ELR (cell line): ENCODE data around the gene CINP.
"Not testable (repeated sequence)": the region's sequence is repeated elsewhere in the genome, so short reads cannot be mapped to it uniquely, and the experiment has no call there.

Source experiments
- DNase-seq: peaks from one replicate; pipeline ENCODE4 v3.0.0-alpha.2; 2015; ENCODE audit warnings: low read depth

The CINP gene

DNA sequence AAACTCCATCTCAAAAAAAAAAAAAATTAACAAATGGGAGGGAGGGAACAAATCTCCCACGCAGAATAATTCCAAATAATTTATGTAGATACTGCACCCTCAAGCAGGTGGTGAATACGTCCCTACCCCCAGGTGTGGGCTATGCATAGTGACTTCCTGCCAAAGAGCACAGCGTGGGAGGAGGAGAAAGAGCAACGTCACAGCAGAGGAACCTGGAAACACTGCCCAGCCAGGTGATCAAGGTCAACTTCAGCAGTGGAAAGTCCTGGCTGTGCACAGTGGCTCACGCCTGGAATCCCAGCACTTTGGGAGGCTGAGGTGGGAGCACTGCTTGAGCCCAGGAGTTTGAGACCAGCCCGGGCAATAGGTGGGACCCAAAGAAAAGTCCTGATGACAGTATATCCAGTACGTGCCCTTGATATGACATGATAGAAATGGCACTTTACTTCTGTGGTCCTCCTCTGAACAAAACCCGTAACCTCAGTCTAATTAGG is 9.5 kb downstream of the CINP start:
- DNase-seq, result no peak

DNA sequence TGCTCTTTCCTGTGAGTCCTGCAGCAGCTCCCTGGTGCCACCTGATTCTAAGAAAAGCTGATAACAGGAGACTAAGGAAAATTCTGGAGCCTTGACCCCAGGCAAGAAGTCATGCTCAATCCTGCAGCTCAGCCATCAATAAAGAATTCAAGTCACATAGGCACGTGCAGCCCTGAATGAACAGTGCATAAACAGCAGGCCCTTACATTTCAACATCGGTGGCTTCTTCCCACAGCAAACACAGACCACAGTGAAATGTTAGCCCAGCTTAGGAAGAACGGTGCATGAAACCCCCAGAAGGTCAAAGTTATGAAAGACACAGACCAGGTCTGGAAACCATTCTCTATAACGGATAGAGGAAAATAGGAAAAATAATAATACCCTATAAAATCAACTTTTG is 10.5 kb downstream of the CINP start:
- no peak for DNase-seq

GRCh38 chr14:102351593-102351992 is 11.1 kb downstream of the CINP start:
- DNase-seq, result not testable (repeated sequence)

- DNase-seq, result no peak
Measured at GRCh38 chr14:102351023-102351422, 11.7 kb downstream of the CINP start.

DNA sequence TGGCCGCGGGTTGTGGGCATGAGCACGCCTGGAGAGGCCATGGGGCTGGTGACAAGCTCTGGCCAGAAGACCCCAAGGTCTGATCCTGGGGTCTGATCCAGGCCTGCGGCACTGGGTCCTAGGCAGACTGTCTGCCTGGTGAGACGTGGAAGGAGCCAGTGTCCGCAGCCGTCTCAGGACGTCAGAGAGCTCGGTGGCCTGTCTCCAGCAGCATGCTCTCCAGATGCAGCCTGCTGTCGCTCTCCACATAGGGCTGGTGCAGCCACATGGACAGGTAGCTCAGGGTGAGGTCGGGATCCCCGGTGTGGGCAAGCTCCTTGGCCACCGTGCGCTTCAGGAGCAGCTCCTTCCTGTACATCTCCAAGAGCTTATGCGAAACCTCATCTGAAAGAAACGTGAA is 14.3 kb downstream of the CINP start:
- no peak for DNase-seq

DNA sequence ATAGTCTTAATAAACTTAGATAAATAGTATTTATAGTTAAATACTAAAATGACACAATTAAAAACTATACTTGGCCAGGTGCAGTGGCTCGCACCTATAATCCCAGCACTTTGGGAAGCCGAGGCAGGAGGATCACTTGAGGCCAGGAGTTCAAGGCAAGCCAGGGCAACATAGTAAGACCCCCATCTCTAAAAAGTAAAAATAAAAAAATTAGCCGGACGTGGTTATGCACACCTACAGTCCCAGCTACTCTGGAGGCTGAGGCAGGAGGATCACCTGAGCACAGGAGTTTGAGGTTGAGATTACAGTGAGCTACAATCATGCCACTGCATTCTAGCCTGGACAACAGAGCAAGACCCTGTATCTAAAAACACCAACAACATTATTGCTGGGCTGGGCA is 16.0 kb downstream of the CINP start:
- no peak for DNase-seq

GRCh38 chr14:102345232-102345631 is 17.5 kb downstream of the CINP start:
- no peak for DNase-seq

- no peak for DNase-seq
Measured at GRCh38 chr14:102344485-102344884, 18.2 kb downstream of the CINP start.

- DNase-seq, result no peak
Measured at GRCh38 chr14:102344084-102344483, 18.6 kb downstream of the CINP start.

GRCh38 chr14:102342238-102342637 is 20.5 kb downstream of the CINP start:
- no peak for DNase-seq

DNA sequence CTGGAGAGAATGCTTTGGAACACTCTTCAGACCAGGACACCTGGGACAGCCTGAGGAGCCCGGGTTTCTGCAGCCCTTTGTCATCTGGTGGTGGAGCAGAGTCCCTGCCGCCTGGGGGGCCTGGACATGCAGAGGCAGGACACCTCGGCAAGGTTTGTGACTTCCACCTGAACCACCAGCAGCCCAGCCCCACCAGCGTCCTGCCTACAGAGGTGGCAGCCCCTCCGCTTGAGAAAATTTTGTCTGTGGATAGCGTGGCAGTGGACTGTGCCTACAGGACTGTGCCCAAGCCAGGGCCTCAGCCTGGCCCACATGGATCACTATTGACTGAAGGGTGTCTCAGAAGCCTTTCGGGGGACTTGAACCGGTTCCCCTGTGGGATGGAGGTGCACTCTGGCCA is 21.1 kb downstream of the CINP start:
- no peak for DNase-seq

GRCh38 chr14:102338724-102339123 is 24.0 kb downstream of the CINP start:
- no peak for DNase-seq

- no peak for DNase-seq
Measured at GRCh38 chr14:102335163-102335562, 27.5 kb downstream of the CINP start.

DNA sequence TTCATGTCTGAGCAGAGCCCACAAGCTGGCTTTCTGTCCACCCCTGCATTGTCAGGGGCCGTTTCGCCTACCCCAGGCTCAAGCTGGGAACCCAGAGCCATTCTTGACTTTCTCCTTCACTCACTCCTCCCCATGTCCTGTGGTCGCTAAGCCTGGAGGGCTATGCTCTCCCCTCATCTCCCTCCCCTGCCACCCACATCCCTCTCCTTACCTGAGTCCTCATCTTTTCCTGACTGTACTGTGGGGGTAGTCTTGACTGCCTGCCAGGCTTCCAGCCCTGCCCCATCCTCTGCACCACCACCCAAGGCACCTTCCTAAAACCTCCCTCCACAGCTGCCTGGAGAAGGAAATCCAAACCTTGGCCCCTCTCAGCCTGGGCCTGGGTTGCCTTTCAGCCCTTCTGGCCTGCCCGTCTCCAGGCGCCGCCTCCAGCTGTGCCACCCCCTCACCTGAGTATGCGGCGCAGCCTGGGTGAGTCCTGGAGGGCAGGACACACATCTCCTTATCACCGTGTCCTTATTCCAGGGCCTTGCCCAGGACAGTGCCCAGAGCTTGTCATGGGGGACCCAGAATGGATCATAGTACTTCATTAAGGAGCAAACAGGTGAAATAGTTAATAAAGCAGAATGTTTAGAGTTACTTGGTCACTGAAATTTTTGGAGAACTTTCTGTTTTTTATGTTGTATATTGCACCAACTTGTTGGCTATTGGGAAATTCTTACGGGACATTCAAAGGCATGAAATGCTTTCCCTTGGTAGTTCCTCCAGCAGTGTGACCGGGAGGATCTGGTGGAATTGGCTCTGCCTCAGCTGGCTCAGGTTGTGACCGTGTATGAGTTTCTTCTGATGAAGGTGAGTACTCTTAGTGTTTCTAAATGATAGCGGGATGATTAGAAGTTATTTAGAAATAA is 28.6 kb downstream of the CINP start:
- DNase-seq, result no peak

DNA sequence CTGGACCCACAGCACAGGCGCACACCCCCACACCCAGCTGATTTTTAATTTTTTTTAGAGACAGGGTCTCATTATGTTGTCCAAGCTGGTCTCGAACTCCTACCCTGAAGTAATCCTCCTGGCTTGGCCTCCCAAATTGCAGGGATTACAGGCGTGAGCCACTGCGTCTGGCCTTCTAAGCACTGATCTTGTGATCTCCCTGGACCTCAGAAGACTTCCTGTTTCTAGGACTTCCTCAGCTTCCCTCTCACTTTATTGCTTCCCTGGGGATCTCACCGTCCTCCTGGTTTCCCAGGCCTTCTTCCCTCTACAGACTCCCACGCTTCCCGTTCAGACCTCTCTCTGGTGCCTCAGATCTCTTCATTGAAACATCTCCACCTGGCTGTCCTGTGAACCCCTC is 29.3 kb downstream of the CINP start:
- no peak for DNase-seq

DNA sequence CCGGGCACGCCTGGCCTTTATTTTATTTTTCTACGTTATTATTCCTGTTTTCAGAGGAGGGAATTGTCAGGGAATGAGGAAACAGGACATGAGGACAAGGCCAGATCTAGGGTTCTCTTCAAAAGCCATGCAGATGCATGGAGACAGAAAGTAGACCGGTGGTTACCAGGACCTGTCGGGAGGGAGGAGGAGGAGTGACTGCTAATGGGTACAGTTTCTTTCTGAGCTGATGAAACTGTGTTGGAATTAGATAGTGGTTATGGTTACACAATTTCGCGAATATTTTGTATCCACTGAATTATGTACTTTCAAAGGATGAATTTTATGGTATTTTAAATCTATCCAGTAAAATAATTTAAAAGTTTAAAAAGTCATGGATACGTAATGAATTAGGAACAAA is 31.9 kb downstream of the CINP start:
- no peak for DNase-seq

- not testable (repeated sequence) for DNase-seq
Measured at GRCh38 chr14:102329381-102329780, 33.3 kb downstream of the CINP start.

- no peak for DNase-seq
Measured at GRCh38 chr14:102326583-102326982, 36.1 kb downstream of the CINP start.

- DNase-seq, result no peak
Measured at GRCh38 chr14:102325791-102326345, 36.8 kb downstream of the CINP start.

- DNase-seq, result peak; percentile 86
Measured at GRCh38 chr14:102323102-102323501, 39.6 kb downstream of the CINP start.

DNA sequence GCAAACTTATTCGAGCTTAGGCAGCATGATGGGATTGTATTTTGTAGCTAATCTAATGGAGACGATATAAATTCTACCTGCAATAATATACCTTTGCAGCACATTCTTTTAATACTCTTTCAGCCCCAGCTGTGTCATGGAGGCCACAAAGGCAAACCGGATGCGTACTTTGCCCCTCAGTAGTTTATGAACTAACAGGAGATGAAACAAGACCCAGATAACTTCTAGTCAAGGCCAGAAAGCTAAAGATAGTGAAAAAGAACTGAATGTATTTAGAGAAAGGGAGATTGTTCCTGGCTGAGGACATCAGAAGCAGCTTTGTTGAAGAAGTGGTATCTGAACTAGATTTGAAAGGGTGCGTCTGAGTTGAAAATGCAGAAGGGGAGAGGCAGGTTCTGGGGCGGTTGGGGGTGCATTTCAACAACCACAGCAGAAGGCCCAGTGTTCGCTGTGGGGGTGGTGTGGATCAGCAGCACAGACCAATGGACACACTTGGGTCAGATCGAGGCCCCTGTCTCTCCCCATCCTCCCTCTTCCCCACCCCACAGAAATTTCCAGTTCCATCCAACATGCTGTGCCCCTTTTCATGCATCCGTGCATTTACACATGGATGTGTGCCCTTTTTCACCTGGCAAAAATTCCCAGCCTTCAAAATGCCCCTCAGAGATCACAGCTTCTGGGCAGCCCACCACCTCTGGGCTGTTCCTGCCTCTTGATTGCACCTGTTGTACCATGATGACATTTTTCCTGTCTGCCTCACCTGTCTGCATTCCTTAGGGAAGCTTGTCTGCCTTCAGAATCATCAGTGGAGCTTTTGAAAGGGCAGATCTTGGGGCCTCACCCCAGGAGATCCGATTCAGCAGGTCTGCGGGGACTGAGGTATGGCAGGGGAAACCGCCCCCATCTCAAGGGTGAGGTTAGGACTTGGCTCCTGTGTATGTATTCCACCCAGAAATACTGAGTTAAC is 41.0 kb downstream of the CINP start:
- no peak for DNase-seq
